DMS53 treated with DMSO at 0.1 percent for 48 hours (cell line): ENCODE data around the gene PCMTD2.
"Not testable (repeated sequence)": the region's sequence is repeated elsewhere in the genome, so short reads cannot be mapped to it uniquely, and the experiment has no call there.

ENCODE experiments used
- DNase-seq: peaks from one replicate; lab custom pipeline; 2025; ENCODE audit not compliant: unreplicated experiment; lab: John Stamatoyannopoulos, UW

Gene PCMTD2

DNA sequence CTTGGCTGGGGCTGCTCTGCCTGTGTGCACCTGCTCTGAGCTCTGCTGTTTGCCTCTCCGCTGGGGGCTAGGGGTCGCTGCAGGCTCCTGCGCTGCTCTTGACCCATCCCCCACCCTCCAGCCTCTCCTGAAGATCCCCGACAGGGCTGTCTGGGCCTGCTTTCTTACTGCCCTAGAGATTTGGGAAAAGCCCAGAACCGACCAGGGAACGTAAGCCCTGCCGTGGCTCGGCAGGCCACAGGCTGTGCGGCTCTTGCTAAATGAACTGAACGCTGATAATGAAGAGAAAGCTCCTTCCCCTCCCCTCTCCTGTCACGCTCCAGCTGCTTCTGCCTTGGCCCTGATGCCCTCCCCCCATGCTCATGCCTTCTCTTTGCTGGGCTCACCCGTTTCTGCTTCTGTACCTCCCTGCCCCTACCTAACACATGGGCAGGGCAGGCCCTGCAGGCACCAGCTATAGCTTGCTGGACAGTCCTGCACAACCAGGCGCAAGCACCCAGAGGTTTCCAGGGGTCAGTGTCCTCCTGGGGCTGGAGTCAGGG, 32.0 kb upstream of the PCMTD2 start:
- DNase-seq = no peak

DNA sequence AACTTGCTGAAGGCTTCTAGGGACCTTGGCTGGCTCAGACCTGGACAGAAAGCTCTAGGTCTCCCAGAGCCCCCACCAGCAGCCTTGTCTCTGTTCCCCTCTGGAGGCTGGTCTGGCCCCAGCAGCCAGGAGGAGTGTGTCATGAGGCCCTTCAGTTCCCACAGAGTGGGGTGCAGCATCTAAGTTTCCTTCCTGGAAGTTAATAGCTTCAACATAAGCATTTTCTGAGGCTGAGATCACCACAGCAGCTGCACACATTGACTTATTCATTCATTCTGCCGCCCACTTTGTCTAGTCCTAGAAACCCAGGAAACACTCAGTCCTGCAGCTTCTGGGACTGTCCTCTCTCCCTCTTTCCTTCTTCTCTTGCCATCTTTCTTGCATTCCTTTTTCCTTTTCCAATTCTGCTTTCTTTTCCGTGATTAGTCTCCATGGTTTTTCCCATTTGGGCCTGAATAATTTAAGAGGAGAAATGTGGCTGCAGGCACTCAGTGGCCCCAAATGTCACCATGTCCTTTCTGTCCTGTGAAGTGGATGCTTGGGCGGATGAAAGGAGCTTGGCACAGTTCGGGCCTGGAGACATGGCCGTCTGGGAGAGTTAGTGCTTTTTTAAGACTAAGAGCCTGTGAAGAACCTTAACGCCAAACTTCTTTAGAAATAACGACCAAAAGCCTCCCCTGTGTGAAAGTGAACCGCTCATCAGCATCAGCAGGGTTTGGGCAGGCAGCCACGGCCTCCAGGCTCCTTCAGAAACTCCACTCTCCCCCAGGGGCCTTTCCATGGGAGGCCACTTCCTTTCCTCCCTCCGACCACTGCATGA, 31.0 kb upstream of the PCMTD2 start:
- no peak for DNase-seq

DNA sequence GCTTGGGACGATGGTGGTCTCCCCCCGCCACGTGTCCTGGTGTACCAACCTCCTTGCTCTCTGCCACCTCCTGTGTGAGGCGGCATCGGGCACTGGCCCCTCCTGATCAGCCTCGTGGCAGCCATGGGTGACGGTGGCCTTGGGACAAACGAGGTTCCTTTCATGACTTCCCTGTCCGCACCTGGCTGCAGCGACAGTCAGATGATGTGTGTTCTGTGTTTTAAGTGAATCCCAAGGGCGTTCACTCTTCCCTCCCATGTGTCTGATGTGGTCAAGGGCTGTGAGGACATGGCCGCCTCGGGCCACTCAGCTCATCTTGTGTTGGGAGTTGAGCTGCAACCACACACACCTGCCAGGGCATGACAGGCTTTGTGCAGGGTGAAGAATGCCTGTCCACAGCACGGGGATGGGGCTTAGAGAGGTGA, 30.4 kb upstream of the PCMTD2 start:
- no peak for DNase-seq

DNA sequence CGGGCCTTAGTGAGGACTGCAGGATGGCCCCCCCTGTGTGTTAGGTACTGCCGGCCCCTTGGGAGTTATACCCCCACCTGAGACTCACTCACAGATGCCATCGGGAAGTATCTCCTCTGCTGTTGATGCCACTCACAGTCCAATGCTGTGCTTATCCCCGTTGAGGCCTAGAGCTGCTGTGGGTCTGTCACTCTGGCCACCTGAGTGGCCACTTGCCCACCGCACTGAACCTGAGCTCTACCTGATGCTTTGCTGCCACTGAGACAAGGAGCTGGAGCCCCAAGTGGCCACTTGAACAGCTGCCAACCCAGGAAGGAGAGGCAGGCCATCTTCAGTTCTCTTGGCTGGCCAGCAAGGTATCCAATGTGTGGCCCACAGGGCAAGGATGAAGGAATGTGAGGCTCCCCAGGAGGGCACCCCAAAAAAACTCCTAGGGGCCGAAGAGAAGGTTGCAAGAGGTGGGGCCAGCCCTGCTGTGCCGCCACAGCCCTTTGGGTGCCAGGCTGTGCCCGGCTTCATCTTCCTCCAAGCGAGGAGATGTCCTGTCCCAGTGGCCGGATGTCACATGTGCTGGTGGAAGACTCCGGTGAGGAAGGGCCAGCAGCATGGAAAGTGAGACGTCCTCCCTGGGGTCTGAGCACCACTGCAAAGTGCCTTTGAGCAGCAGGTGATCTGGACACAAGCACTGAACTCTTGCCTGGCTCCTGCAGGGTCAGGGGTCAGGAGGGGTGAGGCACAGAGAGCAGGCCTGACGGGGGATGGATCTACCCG, 29.5 kb upstream of the PCMTD2 start:
- DNase-seq = no peak

DNA sequence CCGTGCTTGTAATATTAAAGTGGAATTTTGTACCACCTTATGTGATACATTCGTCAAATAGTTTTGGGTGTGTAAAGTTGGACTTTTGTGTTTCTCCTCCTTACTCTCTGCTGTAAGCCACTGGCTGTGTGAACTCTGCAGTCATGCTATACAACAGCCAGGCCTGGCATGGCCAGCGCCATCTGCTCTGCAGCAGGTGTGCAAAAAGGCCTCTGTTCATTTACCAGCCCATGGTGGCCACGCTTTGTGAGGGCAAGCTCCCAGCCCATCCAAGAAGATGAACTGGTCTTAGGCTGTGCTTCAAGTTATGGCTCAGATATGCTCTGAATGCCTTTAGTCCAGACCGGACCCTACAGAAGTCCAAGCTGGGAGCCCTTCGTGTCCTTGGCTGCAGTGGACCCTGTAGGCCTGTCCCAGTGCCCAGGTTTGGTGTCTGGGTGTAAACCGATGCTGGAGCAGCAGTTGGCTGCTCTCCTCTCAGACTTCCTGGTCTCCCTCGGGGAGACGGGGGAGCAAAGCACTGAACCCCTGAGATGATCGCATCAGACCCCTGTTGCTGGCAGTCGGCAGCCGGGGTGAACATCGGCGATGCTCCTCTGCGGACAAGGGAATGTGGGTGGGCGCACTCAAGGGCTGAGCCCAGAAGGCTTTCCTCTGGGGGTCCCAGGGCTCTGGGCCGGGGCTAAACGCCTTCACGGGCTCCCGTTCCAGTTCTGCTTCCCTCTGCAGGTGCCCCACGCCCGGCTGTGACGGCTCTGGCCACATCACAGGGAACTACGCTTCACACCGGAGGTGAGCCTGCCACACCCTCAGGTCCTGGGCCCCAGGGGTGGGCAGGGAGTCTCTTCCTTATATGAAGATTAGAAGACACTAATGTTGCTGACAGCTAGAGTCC, 28.6 kb upstream of the PCMTD2 start:
- DNase-seq = no peak

DNA sequence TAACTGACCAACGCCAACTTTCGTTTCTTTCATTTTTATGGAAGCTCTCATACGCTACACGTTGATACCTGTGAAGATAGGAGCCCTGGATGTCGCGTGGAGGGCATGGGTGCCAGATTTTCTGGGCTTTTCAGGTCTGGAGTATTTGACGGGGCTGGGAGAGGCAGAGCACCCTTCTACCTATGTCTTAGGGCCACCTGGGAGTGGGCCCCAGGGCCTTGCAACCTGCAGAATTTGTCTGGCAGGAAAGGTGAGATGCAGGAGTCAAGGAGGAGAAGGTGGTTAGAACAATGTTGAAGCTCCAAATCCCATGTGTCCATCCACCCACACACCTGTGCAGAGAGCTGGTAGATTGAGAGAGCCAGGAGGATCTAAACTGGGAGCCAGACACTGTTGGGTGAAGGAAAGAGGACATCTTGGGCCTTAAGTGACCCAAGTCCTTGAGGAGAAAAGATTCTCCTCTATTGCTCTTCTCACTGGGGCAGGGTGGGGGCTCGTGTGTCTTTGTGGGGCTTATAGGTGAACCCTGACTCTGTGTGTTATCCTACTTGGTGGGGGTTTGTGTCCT, 27.4 kb upstream of the PCMTD2 start:
- no peak for DNase-seq

DNA sequence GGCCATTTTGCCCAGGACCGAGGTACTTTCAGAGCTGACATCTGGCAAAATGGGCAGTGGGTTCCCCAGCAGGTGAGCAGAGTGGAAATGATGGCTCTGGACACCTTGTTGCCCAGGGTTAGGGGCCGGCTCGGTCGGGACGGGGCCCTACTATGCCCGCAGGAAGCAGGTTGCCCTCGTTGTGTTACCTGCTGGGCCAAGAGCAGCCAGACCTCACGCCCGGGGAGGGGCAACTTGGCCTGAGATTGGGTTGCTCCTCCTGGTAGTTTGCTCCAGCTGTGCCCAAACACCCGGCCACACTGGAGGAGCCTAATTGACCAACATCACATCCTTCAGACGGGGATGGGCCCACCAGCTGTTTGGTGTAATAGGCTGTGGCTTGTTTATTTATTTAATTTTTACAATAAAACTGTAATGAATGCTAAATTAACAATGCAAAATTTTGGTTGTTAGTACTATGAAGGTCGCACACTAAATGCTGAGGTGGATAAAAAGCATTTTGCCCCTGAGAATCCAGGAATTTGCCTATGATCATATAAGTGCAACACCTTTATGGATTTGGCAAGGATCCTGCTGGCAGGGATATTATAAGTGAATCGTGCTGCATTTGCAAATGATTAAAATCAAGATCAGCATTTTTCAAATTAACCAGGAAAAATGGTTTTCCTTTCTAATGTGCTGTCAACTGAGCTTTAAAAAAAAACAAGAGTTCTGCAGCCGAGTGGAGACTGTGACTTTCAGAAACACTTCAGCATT, 26.6 kb upstream of the PCMTD2 start:
- no peak for DNase-seq

DNA sequence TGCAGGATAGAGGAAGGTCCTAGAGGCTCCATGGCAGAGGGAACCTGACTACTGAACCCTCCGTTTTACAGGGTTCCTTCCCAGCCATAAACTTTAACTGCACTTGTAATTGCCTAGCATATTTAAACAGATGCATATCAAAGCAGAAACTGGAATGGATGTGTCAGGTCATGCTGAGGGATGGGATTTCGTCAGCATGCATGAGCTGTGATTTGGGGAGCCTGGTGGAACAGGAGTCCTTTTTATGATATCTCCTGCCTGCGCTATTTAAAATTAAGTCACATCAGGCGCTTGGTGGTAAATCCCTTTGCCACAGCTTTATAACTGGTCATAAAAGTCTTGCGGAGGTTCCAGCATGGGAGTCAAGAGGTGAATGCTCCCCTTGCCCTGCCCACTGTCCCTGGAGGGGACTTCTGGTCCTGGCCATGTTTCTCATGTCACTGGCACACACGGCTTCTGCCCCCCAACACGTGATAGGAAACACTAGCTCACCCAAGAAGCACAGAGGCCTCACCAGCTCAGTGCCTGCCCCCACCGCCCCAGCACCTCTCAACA, 26.0 kb upstream of the PCMTD2 start:
- DNase-seq = no peak

DNA sequence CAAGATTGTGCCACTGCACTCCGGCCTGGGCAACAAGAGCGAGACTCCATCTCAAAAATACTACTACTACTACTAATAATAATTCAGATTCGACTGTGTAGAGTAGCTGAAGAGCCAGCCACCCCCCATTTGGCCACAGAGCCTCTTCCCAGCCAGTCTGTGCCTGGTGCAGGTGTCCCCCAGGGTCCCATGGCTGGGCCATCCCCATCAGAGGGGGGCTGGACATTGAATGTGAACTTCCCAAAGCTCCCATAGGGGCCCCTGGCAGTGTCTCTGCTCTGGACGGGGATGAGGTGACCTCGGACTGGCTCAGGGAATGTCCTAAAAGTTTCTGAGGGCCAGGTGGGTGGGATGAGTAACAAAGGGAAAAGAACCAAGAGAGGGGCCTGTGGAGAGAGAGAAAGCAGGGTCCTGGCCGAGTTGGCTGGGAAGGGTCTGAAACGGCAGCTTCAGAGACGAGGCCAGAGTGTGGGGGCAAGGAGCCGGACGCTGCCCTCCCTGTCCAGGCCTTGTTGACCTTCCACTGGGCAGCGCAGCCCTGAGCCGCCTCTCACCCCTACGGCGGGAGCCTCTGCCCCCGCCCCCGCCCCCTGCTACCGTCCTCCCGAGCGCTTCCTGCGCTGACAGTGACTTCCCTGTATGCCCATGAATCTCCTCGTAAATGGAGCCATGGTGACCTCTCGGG, 24.9 kb upstream of the PCMTD2 start:
- no peak for DNase-seq

DNA sequence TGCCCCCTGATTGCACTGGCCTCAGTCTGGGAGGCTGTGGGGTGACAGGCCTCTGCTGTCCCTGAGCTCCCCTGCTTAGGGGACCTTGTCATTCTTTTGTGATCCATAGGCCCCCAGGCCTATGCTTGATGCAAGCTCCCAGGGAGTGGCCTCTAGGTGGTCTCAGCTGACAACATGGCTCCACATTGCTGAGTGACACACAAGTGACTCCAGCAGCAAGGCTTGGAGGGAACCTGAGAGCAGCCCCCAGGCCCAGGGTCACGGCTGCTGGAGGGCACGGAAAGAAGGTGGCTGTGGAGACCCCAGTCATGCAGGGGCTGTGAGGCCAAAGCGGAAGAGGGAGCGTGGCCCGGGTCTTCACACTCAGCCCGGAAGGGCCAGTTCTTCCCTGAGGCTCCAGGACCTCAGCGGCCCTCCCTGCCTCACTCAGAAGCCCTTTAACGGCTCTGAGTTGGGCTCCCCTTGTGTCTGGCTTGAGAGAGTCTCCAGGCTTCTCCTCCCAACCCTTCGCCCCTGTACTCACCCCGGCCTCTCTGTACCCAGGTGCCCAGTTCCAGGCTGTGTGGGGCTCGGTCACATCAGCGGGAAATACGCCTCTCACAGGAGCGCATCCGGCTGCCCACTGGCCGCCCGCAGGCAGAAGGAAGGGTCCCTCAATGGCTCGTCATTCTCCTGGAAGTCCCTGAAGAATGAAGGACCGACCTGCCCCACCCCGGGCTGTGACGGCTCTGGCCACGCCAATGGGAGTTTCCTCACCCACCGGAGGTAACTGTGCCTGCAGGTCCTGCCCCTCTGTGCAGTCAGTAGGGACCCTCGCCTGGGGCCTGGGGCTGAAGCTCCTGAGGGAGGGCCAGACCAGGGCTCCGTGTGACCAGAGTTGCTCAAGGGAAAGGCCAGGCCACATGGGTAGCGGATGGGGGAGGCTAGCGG, 23.7 kb upstream of the PCMTD2 start:
- no peak for DNase-seq

DNA sequence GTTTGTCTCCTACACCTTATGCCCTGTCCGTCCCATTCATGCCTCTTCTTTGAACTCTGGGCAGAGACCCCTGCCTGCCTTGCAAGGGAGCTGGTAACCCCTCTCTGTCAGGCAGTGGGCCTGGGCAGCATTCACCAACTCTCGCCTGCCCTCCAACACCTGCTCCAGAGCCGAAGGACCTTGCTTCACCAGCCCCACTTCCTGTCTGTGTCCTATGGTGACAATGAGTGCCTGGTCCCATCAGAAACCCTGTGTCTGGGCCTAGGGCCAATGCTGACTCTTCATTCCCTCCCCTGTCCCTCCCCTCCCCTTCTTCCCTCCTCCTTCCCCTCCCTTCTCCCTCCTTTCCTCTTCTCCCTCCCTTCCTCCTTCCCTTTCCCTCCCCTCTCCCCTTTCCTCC, 22.8 kb upstream of the PCMTD2 start:
- DNase-seq = peak; percentile 53

DNA sequence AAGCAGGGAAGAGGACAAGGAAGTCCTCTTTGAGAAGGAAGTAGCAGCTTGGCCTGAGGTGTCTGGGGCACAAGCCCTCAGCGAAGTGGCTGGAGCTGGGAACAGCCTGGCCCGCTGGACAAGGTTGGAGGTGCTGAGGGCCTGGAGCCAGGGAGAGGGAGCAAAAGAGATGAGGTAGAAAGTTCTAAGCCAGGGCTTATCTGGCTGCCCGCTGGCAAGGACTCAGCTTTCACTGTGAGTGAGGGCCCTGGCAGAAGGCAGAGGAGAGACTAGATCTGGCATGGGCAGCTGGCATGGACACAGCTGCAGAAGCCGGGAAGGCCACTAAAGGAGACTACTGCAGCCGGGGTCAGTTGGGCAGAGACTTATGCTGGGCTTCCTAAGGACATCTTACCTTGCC, 21.8 kb upstream of the PCMTD2 start:
- DNase-seq = no peak

DNA sequence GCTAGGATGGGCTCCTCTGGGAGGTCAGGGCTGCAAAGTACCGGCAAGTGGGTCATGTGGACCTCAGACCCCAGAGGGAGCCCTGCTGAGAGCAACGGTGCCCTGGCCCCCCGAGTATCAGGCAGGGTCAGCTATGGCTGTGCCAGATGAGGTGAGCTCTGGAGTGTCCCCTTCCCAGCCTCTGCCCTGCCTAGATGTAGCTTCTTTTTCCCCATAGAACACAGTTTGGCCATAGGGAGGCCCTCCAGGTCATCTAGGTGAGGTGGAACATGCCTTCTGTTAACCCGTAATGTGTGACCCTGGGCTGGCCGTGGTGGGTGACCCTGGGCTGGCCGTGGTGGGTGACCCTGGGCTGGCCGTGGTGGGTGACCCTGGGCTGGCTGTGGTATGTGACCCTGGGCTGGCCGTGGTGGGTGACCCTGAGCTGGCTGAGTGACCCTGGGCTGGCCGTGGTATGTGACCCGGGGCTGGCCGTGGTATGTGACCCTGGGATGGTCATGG, 21.2 kb upstream of the PCMTD2 start:
- DNase-seq = no peak

DNA sequence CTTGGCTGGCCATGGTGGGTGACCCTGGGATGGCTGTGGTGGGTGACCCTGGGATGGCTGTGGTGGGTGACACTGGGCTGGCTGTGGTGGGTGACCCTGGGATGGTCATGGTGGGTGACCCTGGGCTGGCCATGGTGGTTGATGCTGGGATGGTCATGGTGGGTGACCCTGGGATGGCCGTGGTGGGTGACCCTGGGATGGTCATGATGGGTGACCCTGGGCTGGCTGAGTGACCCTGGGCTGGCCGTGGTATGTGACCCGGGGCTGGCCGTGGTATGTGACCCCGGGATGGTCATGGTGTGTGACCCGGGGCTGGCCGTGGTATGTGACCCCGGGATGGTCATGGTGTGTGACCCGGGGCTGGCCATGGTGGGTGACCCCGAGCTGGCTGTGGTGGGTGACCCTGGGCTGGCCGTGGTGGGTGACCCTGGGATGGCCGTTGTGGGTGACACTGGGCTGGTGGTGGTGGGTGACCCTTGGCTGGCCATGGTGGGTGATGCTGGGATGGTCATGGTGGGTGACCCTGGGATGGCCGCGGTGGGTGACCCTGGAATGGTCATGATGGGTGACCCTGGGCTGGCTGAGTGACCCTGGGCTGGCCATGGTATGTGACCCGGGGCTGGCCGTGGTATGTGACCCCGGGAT, 20.5 kb upstream of the PCMTD2 start:
- not testable (repeated sequence) for DNase-seq

DNA sequence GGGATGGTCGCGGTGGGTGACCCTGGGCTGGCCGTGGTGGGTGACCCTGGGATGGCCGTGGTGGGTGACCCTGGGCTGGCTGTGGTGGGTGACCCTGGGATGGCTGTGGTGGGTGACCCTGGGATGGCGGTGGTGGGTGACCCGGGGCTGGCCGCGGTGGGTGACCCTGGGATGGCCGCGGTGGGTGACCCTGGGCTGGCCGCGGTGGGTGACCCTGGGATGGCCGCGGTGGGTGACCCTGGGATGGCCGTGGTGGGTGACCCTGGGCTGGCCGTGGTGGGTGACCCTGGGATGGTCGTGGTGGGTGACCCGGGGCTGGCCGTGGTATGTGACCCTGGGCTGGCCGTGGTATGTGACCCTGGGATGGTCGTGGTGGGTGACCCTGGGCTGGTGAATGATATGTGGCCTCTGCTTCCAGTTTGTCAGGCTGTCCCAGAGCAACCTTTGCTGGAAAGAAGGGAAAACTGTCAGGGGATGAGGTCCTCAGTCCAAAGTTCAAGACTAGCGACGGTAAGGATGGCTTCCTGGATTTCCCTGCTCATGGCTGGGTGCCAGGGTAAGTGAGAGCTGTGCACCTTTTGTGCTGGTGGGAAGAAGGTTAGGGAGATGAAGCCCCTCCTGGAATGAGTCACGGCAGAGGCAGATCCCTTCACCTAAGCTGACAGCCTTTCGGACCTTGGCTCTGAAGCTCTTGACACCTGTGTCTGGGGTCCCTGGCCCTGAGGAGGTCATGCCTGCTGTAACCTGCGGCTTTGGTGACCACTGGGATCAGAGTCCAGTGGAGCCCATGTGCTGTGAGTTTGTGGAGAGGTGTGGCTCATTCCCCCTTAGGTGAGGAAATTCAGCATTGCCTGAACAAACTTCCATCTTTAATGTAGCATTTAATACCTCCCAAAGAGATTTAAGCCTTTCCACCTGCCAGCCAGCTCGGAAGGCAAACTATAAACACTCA, 19.1 kb upstream of the PCMTD2 start:
- no peak for DNase-seq

DNA sequence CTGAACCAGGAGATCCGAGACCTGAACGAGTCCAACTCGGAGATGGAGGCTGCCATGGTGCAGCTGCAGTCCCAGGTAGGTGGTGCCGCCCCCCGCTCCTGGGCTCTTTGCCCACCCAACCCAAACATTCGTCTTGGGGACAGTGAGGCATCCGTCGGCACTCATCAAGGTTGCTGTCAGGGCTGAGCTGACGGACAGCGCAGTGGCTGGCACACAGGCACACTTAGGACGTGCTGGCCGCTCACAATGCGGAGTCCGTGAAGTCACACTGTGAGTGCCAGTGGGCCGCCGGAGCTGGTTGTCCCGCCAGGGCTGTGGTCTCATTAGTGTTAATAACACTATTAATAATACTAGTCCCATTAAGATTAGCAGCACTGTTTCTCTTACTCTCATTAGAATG, 18.2 kb upstream of the PCMTD2 start:
- no peak for DNase-seq
